ENCODE results near the gene C10orf53.

The C10orf53 gene

DNA sequence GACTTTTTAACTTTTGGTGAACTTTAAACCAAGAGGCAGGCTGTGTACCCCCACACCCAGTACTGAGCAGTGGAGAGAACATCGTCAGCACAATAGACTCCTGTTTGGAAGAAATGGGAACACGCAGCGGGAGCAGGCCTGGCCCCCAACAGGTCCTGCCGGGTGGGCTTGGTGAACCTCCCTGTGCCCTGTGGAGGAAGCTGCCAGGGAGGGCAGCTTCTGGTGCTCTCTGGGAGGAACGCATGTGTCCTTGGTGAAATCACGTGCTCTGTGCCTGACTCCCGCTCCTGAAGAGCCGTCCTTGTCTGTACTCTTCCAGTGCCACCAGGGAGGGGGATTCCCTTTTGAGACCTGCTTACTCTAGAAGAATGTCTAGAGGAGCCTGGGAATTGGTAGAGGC lies 34.0 kb upstream of the C10orf53 start:
- no peak for ATAC-seq
- TF ChIP-seq BACH2 (CRISPR knock-in tag; IDR thresholded peaks at IDR 0.05; ENCODE audit: borderline replicate concordance) (no peak), ZNF565 (CRISPR knock-in tag; conservative IDR thresholded peaks at IDR 0.05; ENCODE audit: low read depth) (no peak), ZNF8 (CRISPR knock-in tag; IDR thresholded peaks at IDR 0.05) (no peak), GLIS3 (CRISPR knock-in tag; IDR thresholded peaks at IDR 0.05) (no peak), ZFP3 (CRISPR knock-in tag; IDR thresholded peaks at IDR 0.05) (no peak), OSR1 (CRISPR knock-in tag; IDR thresholded peaks at IDR 0.05) (no peak), PPARA (CRISPR knock-in tag; IDR thresholded peaks at IDR 0.05; ENCODE audit: borderline replicate concordance) (no peak), ZC3H10 (CRISPR knock-in tag; IDR thresholded peaks at IDR 0.05) (no peak), ARNTL (CRISPR knock-in tag; IDR thresholded peaks at IDR 0.05; ENCODE audit: borderline replicate concordance, low read depth) (no peak), TCF4 (CRISPR knock-in tag; IDR thresholded peaks at IDR 0.05; ENCODE audit: borderline replicate concordance) (no peak)

DNA sequence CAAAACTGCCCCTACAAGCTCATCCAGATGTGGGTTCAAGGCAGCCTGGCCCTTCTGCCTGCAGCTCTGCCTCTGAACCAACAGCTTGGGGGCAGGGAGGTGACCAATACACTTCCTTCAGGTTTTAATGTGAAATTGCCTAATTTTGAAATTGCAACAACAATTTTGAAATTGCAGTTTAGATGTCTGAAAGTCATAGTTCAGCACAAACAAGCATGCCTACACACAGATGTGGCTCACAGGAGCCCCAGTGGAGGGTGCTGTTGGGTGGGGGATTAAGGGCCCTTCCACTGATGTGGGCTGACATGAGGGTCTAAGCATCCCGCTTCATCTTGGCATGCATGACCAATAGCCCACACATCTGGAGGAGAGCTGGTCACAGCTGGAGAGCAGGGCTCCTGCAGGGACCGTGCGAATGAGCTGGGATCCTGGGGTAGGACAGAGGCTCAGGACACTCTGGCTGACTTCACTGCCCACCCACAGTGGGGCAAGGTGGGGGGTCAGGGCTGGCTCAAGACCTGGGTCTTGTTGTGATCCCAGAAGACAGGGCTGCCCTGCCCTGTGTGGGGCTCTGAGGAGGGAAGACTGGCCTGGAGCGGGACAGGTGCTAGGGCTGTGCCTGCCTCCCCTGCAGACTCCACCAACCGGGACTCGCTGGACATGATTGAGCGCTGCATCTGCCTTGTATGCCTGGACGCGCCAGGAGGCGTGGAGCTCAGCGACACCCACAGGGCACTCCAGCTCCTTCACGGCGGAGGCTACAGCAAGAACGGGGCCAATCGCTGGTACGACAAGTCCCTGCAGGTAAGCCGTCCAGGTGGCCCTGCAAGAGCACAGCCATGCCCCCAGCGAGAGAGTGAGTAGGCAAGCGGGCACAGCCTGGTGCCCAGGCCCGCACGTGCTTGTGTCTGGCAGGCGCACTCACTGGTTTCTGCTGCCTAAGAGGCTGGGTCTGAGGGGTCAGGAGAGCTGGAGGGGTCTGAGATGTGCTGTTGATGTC lies 33.3 kb upstream of the C10orf53 start:
- no peak for ATAC-seq
- TF ChIP-seq TOX (CRISPR knock-in tag; IDR thresholded peaks at IDR 0.05; ENCODE audit: borderline replicate concordance) (no peak), RARB (CRISPR knock-in tag; IDR thresholded peaks at IDR 0.05) (no peak), ARNTL (CRISPR knock-in tag; IDR thresholded peaks at IDR 0.05; ENCODE audit: borderline replicate concordance, low read depth) (no peak), PPARA (CRISPR knock-in tag; IDR thresholded peaks at IDR 0.05; ENCODE audit: borderline replicate concordance) (no peak), BACH2 (CRISPR knock-in tag; IDR thresholded peaks at IDR 0.05; ENCODE audit: borderline replicate concordance) (no peak), ZNF70 (CRISPR knock-in tag; IDR thresholded peaks at IDR 0.05) (no peak), ZNF565 (CRISPR knock-in tag; conservative IDR thresholded peaks at IDR 0.05; ENCODE audit: low read depth) (no peak), ZNF8 (CRISPR knock-in tag; IDR thresholded peaks at IDR 0.05) (no peak), OSR1 (CRISPR knock-in tag; IDR thresholded peaks at IDR 0.05) (no peak), TSHZ2 (CRISPR knock-in tag; IDR thresholded peaks at IDR 0.05) (no peak), CREB5 (CRISPR knock-in tag; IDR thresholded peaks at IDR 0.05; ENCODE audit: low read depth) (no peak), GLIS3 (CRISPR knock-in tag; IDR thresholded peaks at IDR 0.05) (no peak), ESRRG (CRISPR knock-in tag; IDR thresholded peaks at IDR 0.05) (no peak), SNAI2 (CRISPR knock-in tag; IDR thresholded peaks at IDR 0.05) (no peak)

GRCh38 chr10:49647554-49647953 lies 31.9 kb upstream of the C10orf53 start:
- no peak for ATAC-seq

More at GRCh38 chr10:49647554-49647953, 31.9 kb upstream of the C10orf53 start:
- TF ChIP-seq ARNTL (CRISPR knock-in tag; IDR thresholded peaks at IDR 0.05; ENCODE audit: borderline replicate concordance, low read depth) = no peak
- no peak for TF ChIP-seq ZNF565 (CRISPR knock-in tag; conservative IDR thresholded peaks at IDR 0.05; ENCODE audit: low read depth)
- TF ChIP-seq GLIS3 (CRISPR knock-in tag; IDR thresholded peaks at IDR 0.05) = no peak
- TF ChIP-seq ISL1 (CRISPR knock-in tag; IDR thresholded peaks at IDR 0.05) = no peak
- TF ChIP-seq TCF4 (CRISPR knock-in tag; IDR thresholded peaks at IDR 0.05; ENCODE audit: borderline replicate concordance) = no peak
- no peak for TF ChIP-seq CREB5 (CRISPR knock-in tag; IDR thresholded peaks at IDR 0.05; ENCODE audit: low read depth)
- TF ChIP-seq ZFP3 (CRISPR knock-in tag; IDR thresholded peaks at IDR 0.05) = no peak
- TF ChIP-seq ZFP30 (CRISPR knock-in tag; IDR thresholded peaks at IDR 0.05) = no peak
- no peak for TF ChIP-seq ZC3H10 (CRISPR knock-in tag; IDR thresholded peaks at IDR 0.05)
- no peak for TF ChIP-seq POU6F1 (CRISPR knock-in tag; IDR thresholded peaks at IDR 0.05; ENCODE audit: borderline replicate concordance, low read depth)
- no peak for TF ChIP-seq TOX (CRISPR knock-in tag; IDR thresholded peaks at IDR 0.05; ENCODE audit: borderline replicate concordance)
- TF ChIP-seq, protein P1, sequence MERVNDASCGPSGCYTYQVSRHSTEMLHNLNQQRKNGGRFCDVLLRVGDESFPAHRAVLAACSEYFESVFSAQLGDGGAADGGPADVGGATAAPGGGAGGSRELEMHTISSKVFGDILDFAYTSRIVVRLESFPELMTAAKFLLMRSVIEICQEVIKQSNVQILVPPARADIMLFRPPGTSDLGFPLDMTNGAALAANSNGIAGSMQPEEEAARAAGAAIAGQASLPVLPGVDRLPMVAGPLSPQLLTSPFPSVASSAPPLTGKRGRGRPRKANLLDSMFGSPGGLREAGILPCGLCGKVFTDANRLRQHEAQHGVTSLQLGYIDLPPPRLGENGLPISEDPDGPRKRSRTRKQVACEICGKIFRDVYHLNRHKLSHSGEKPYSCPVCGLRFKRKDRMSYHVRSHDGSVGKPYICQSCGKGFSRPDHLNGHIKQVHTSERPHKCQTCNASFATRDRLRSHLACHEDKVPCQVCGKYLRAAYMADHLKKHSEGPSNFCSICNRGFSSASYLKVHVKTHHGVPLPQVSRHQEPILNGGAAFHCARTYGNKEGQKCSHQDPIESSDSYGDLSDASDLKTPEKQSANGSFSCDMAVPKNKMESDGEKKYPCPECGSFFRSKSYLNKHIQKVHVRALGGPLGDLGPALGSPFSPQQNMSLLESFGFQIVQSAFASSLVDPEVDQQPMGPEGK (CRISPR knock-in tag; IDR thresholded peaks at IDR 0.05; ENCODE audit: borderline replicate concordance) = no peak
- TF ChIP-seq CSDC2 (CRISPR knock-in tag; IDR thresholded peaks at IDR 0.05) = no peak
